Activated naive CD4-positive, alpha-beta T cell treated with anti-CD3 and anti-CD28 coated beads, Interleukin-2, amount 10 ng/mL, durations not matched to agents 7 days and 5 days (primary cell): Measurements from ENCODE around the gene CCND3.

ENCODE experiments used
- CTCF ChIA-PET: fragments of 350-600 bp; sonication (Branson Sonifier 250); formaldehyde crosslinking; loops from one replicate; lab custom pipeline; 2021; ENCODE audit warnings: antibody characterized with exemption; lab: Charles Lee
- DNase-seq: peaks from one replicate; pipeline ENCODE4 v3.0.0-alpha.2; 2020
- H3K27ac Mint-ChIP-seq: one replicate; pipeline ENCODE4 v1.8.0; 2021; ENCODE audit warnings: mild to moderate bottlenecking, moderate library complexity, mixed read lengths
- H3K27me3 Mint-ChIP-seq: one replicate; pipeline ENCODE4 v1.8.0; 2021; ENCODE audit warnings: mild to moderate bottlenecking, mixed read lengths
- H3K36me3 Mint-ChIP-seq: one replicate; pipeline ENCODE4 v1.8.0; 2021; ENCODE audit warnings: mixed read lengths
- H3K4me1 Mint-ChIP-seq: one replicate; pipeline ENCODE4 v1.8.0; 2021; ENCODE audit warnings: mixed read lengths
- H3K4me3 Mint-ChIP-seq: one replicate; pipeline ENCODE4 v1.8.0; 2021; ENCODE audit warnings: mild to moderate bottlenecking, moderate library complexity, mixed read lengths
- H3K9me3 Mint-ChIP-seq: one replicate; pipeline ENCODE4 v1.8.0; 2021; ENCODE audit warnings: mixed read lengths

CCND3 gene

DNA sequence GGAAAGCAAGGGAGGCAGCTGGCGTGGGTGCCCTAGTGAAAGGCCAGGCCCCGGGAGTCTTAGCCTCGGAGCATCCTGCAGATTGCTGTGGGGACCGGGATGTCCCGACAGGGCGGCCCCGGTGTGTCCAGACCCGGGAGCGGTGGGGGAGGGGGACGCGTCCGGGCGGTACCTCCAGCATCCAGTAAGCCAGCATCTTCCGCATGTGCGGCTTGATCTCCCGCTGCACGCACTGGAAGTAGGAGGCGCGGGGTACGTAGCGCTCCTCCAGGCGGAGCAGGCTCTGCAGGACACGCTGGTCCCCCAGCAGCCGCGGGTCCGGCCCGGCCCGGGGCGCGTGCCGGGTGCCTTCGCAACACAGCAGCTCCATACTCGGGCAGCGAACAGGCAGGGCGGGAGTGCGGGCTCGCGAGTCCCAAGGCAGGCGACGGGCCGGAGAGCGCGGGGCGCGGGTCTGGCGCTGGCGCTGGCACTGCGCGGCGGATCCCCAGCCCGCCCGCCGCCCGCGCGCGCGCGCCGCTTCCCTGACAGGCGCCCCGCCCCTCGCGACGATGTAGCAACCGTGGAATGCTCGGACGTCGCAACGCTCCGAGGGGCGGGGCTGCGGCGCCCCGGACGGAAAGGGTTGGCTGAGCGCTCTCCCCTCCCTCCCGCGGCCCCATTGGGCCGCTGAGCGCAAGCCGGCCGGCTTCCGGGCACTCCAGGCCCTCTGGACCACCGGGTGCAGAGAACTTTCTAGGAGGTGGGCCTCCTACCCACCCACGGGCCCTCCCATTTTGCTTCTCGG lies at the start of gene CCND3:
TSS of gene CCND3 (minus strand) at position 529 of the 787 bp plus-strand sequence. CDS start at position 370, 159 bp downstream.
- Mint-ChIP-seq H3K4me1 (peaks cover 54% of the 10 kb centered on the region), H3K27me3 (no peaks in the 10 kb centered on the region), H3K9me3 (no peaks in the 10 kb centered on the region), H3K27ac (peak within 1 kb of the TSS; percentile 96), H3K36me3 (peaks cover 42% of the 10 kb centered on the region), H3K4me3 (peak within 1 kb of the TSS; percentile 100)
- CTCF ChIA-PET, result interaction anchor here (0.7 to 10.9 kb wide), 7 partner anchors 11 to 102 kb away, joined by 4 to 259 read pairs (median 6); no protein-coding TSS in a partner anchor
- DNase-seq, result peak; percentile 93

DNA sequence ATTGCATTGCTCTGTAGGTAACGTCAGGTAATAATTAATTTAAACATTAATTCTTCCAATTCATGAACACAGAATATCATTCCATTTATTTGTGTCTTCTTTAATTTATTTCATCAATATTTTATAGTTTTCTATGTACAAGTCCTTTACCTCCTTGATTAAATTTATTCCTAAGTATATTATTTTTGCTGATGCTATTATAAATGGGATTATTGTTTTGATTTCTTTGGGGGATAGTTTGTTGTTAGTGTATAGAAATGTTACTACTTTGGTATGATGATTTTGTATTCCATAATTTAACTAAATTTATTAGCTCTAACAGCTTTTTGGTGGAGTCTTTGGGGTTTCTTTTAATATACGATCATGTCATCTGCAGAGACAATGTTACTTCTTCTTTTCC lies 44.7 kb upstream of the CCND3 start:
- CTCF ChIA-PET, result interaction anchor here (1.3 kb wide), 1 partner anchor 10 kb away, joined by 3 read pairs; no protein-coding TSS in a partner anchor
- Mint-ChIP-seq H3K27me3 (no peaks in the 10 kb centered on the region), H3K4me3 (no peak overlapping the region), H3K9me3 (no peaks in the 10 kb centered on the region), H3K27ac (no peak overlapping the region), H3K4me1 (peaks cover 20% of the 10 kb centered on the region), H3K36me3 (peaks cover 35% of the 10 kb centered on the region)
- no peak for DNase-seq

DNA sequence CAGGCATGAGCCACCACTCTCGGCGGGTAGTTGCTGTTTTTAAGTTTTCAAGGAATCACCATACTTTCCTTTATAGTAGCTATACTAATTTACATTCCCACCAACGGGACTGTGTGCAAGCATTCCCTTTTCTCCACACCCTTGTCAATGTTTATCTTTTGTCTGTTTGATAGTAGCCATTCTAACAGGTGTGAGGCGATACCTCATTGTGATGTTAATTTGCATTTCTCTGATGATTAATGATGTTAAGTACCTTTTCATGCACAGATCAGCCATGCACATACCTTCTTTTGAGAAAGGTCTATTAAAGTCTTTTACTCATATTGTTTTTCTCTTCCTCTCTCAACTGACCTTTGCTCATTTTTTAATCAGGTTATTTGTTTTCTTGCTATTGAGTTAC lies 43.0 kb upstream of the CCND3 start:
- H3K9me3 Mint-ChIP-seq, result peaks cover 3% of the 10 kb centered on the region
- no peak overlapping the region for H3K27ac Mint-ChIP-seq
- H3K4me3 Mint-ChIP-seq, result no peak overlapping the region
- H3K36me3 Mint-ChIP-seq, result peaks cover 31% of the 10 kb centered on the region
- DNase-seq, result no peak
- no peaks in the 10 kb centered on the region for H3K27me3 Mint-ChIP-seq
- peaks cover 31% of the 10 kb centered on the region for H3K4me1 Mint-ChIP-seq
- CTCF ChIA-PET, result no interaction called here

DNA sequence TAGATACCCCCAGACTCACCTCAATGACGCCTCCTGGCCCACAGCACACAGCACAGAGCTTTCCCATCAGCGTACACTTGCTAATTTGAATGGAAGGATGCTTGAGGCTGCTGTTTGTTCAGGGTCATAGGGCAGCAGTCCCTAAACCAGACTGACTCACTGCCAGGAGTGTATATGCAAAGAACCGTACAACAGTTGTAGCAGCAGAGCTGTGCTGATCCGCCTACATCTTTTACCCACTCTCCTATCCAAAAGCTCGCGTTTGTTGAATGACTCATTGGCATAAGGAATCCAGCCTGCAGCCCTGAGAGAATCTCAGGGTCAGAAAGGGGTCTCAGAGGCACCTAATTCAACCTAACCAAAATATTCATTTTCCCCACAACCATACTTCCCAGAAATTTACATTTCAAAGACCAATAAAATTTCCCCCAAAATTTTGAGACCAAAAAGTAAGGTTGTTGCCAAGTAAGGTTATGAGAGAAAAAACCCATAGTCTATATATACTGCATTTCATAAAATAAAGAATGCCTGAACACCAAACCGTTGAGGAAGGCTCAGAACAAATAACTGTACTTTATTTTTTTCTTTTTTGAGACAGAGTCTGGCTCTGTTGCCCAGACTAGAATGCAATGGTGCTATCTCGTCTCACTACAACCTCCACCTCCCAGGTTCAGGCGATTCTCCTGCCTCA lies 35.3 kb upstream of the CCND3 start:
- no peak for DNase-seq
- no peak overlapping the region for H3K27ac Mint-ChIP-seq
- H3K9me3 Mint-ChIP-seq, result peaks cover 3% of the 10 kb centered on the region
- no peak overlapping the region for H3K4me3 Mint-ChIP-seq
- CTCF ChIA-PET, result interaction anchor here (0.9 to 2.0 kb wide), 2 partner anchors 10 to 64 kb away, joined by 3 to 4 read pairs; no protein-coding TSS in a partner anchor
- H3K27me3 Mint-ChIP-seq, result no peaks in the 10 kb centered on the region
- peaks cover 52% of the 10 kb centered on the region for H3K4me1 Mint-ChIP-seq
- H3K36me3 Mint-ChIP-seq, result peaks cover 21% of the 10 kb centered on the region

DNA sequence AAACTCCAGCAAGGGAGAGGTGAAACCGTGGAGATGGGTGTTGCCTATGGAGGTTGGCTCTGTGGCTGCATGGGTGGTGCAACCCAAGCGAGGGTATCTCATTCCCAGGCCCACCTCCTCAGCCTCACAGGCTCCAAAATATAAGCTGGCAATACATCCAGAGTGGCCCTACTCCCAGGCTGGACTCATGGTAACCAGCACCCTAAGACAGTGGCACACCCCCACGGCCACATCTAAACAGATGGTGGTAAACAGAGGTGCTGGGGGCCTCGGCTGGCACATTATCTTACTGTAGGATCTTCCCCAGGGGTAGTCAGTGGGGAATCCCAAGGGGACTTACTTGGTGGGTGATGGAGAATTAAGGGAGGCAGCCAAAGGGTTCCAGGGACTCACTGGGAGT lies 33.7 kb upstream of the CCND3 start:
- Mint-ChIP-seq H3K9me3 (peaks cover 1% of the 10 kb centered on the region), H3K27ac (no peak overlapping the region), H3K36me3 (peaks cover 27% of the 10 kb centered on the region), H3K27me3 (no peaks in the 10 kb centered on the region), H3K4me1 (peaks cover 57% of the 10 kb centered on the region), H3K4me3 (no peak overlapping the region)
- no peak for DNase-seq
- CTCF ChIA-PET, result interaction anchor here (2.0 kb wide), 1 partner anchor 65 kb away, joined by 4 read pairs; no protein-coding TSS in a partner anchor

DNA sequence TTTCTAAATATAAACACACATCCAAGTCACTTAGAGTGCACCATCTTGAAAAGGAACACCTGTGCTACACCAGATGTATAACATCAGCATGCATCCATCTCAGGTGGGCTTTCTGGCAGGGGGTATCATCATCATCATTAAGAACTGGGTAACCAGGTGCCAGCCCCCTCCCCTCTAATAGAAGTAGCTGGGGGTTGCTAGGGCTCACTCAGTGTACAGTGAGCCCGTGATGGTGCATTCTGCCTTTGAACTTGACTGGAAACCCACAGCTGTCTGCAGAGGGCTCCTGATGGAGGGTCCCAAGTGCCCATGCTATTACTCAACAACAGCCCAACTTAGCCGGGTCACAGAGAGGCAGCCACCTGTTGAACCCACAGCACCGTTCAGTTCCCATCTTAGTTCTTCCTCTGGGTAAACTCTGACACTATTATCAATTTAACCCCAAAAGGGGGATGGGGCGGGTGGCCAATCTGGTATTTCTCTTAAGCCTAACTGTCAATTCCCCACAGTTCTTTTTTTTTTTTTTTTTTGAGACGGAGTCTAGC lies 32.7 kb upstream of the CCND3 start:
- Mint-ChIP-seq H3K36me3 (peaks cover 28% of the 10 kb centered on the region), H3K27me3 (no peaks in the 10 kb centered on the region)

DNA sequence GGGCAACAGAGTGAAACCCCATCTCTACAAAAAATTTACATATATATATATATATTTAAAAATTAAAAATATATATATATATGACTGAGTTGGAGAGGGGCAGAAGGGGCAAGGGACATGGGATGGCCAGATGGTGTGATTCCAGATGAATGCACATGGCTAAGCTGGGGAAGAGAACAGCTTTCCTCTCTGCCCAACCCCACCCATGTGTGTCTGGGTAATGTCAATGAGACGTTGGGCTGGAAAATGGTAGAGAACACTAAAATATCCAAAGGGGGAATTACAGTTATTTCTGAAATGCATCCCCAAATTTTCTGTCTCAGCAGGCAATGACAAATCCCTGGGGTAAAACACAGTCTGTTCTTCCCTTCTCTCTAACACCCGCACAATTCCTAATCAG lies 31.2 kb upstream of the CCND3 start:
- peaks cover 28% of the 10 kb centered on the region for H3K36me3 Mint-ChIP-seq
- H3K9me3 Mint-ChIP-seq, result peaks cover 1% of the 10 kb centered on the region
- H3K27me3 Mint-ChIP-seq, result no peaks in the 10 kb centered on the region
- no peak for DNase-seq
- H3K4me1 Mint-ChIP-seq, result peaks cover 48% of the 10 kb centered on the region
- CTCF ChIA-PET, result interaction anchor here (1.2 kb wide), 1 partner anchor 34 kb away, joined by 3 read pairs; no protein-coding TSS in a partner anchor
- no peak overlapping the region for H3K4me3 Mint-ChIP-seq
- no peak overlapping the region for H3K27ac Mint-ChIP-seq

More for the DNA sequence above, 32.7 kb upstream of the CCND3 start:
- H3K9me3 Mint-ChIP-seq, result peaks cover 1% of the 10 kb centered on the region
- H3K4me1 Mint-ChIP-seq, result peaks cover 55% of the 10 kb centered on the region
- no peak overlapping the region for H3K4me3 Mint-ChIP-seq
- no peak for DNase-seq
- H3K27ac Mint-ChIP-seq, result no peak overlapping the region
- CTCF ChIA-PET, result no interaction called here

DNA sequence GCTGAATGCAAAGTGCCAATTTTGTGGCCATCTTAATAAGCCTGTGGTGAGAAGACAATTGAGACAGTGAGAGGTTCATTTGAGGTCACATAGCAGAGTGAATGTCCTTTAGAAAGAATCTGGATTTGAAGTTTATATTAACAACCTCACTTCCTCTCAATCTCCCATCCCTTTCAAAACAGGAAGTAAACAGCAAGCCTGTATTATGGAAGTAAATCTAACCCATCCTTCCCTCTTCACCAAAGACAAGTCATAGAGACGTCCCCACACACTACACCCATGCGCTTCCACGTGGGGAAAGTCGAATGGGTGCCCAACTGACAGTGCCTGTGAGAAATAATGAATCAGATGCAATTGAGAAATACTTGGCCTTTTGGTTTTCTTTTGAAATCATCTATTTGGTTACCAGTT lies 28.8 kb upstream of the CCND3 start:
- H3K4me1 Mint-ChIP-seq, result peaks cover 46% of the 10 kb centered on the region
- peaks cover 1% of the 10 kb centered on the region for H3K9me3 Mint-ChIP-seq
- DNase-seq, result no peak
- H3K36me3 Mint-ChIP-seq, result peaks cover 28% of the 10 kb centered on the region
- no peak overlapping the region for H3K4me3 Mint-ChIP-seq
- no peaks in the 10 kb centered on the region for H3K27me3 Mint-ChIP-seq
- CTCF ChIA-PET, result no interaction called here
- H3K27ac Mint-ChIP-seq, result peak overlapping the region; percentile 68

DNA sequence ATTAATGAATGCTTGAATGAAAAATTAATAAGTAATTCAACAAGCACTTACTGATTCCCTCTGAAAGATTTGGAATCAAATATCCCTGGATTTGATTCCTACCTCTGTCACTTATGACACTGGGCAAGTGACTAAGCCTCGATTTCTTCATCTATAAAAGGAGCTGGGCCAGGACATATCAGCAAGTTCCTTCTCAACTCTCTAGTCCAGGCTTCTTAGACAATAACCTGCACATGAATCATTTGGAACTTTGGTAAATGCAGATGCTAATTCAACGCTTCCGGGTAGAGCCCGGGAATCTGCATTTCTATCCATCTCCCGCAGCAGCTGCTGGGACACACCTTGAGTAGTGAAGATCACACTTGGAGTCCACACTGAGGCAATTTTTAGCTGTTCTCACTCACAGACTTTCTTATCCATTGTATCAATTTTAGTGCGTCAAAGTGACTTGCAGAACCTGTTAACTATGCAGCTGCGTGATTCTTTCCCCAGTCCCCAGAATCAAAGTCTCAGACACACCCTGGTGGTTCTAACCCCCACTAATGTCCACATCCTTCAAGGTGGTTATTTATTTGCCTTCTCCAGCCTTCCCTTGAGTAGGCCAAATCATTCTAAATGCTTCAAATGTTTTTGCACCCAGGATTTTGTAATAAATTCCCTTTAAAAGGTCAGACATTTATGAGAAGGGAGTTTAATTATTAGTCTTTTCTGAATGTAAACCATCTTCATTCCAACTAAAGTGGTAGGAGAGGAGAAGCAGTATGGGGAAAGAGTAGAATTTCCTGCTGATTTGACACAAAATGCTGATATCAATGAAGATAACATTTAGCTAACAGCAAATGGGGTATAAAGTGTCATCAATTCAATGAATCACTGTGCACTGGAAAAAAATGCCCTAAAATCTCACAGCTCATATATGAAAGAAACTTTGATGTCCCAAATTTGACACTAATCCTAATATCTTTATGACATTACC lies 26.0 kb upstream of the CCND3 start:
- Mint-ChIP-seq H3K4me1 (peaks cover 58% of the 10 kb centered on the region), H3K27me3 (no peaks in the 10 kb centered on the region), H3K36me3 (peaks cover 31% of the 10 kb centered on the region), H3K9me3 (peaks cover 1% of the 10 kb centered on the region), H3K4me3 (no peak overlapping the region), H3K27ac (no peak overlapping the region)
- CTCF ChIA-PET, result interaction anchor here (1.3 kb wide), 1 partner anchor 23 kb away, joined by 3 read pairs; no protein-coding TSS in a partner anchor
- DNase-seq, result no peak

DNA sequence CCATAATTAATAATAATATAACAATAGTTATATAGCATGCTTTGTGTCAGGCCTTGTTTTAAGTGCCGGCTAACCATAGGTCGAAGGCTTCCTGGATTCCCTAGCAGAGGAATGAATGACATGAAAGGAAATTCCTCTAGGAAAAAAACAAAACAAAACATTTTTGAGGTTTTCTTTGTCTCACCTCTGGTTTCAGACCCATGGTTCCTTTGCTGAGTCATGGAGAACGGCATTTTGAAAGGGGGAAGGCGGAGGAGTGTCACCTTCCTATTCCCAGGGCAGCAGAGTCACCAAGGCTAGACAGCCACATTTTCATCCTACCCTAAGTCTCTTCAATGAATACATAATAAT lies 25.3 kb upstream of the CCND3 start:
- no peak overlapping the region for H3K27ac Mint-ChIP-seq
- peaks cover 1% of the 10 kb centered on the region for H3K9me3 Mint-ChIP-seq
- H3K4me3 Mint-ChIP-seq, result no peak overlapping the region
- DNase-seq, result no peak
- CTCF ChIA-PET, result interaction anchor here (1.3 kb wide), 1 partner anchor 22 kb away, joined by 3 read pairs; no protein-coding TSS in a partner anchor
- H3K36me3 Mint-ChIP-seq, result peaks cover 26% of the 10 kb centered on the region
- no peaks in the 10 kb centered on the region for H3K27me3 Mint-ChIP-seq
- H3K4me1 Mint-ChIP-seq, result peaks cover 57% of the 10 kb centered on the region

DNA sequence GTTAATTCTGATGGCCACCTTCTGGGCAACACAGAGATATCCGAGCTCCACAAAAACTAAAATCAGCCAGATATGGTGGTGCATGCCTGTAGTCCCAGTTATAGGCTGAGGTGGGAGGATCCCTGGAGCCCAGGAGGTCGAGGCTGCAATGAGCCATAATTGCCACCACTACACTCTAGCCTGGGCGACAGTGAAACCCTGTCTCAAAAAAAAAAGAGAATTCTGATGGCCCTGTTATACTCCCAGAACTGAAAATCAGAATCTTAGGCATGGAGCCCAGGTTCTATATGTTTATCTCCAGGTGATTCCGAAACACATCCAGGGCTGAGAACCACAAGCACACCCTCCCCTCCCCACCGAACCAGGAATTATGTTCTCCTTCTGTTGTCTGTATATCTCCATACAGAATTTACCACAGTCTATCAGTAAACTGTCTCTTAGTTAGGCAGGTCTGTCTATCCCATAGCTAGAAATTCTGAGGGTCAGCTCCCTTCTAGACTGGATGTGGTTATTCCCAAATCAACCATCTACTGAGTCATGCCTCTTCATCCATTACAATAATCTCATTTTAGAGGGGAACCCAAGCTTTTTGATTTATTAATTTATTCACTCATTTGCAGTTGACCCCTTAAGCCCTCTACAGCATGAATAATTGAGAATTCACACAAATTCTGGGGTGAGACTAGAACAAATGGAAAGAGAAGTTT lies 24.8 kb upstream of the CCND3 start:
- no peak for DNase-seq
- Mint-ChIP-seq H3K9me3 (peaks cover 1% of the 10 kb centered on the region), H3K36me3 (peaks cover 31% of the 10 kb centered on the region), H3K4me1 (peaks cover 62% of the 10 kb centered on the region), H3K27ac (no peak overlapping the region), H3K4me3 (no peak overlapping the region), H3K27me3 (no peaks in the 10 kb centered on the region)
- CTCF ChIA-PET, result interaction anchor here (1.2 to 1.3 kb wide), 2 partner anchors 16 to 75 kb away, joined by 3 read pairs; no protein-coding TSS in a partner anchor

DNA sequence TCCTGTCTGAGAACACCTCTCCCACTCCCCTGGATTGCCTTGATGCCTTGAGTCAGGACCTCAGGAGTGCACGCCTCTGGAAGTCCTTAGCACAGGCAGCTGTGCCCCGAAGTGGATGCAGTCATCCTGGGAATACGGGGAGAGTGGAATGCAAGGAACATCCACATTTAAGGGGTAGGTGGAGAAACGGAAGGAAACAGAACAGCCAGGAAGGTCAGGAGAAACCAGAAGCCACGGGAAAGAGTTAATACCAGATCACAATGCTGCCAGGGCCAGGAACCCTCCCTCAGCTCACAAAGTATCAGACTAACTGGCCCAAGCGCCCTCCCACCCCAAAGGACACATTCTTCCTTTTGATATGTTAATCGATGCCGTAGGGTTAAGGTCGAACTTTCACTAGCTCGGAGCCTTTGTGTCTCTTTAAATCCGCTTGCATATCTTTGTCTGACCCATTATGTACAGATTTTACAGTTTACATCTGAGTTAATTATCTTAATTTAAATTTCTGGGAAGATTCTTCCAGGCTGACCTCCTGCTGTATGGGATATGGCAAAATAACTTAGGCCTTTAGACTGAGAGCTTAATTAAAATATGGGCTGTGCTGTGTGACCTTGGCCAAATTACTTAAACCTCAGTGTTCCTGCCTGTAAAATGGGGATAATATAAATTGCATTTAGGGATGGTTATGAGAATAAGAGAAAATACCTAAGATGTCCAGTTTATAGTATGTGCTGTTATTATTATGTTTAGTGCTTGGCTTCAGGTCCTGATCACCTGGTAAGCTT lies 24.0 kb upstream of the CCND3 start:
- Mint-ChIP-seq H3K9me3 (peaks cover 1% of the 10 kb centered on the region), H3K4me1 (peaks cover 59% of the 10 kb centered on the region), H3K4me3 (no peak overlapping the region), H3K27ac (no peak overlapping the region), H3K36me3 (peaks cover 25% of the 10 kb centered on the region), H3K27me3 (no peaks in the 10 kb centered on the region)
- CTCF ChIA-PET, result interaction anchor here (1.2 to 1.3 kb wide), 2 partner anchors 15 to 76 kb away, joined by 3 read pairs; no protein-coding TSS in a partner anchor
- DNase-seq, result no peak
